ENCODE data around the gene PHACTR2. TPM values are rescaled to one million over a fixed set of nuclear protein-coding genes. Genes with fewer than 3 reads are reported as not detected.

The PHACTR2 gene
- total and polyA plus RNA-seq, 2 of the 13 experiments (the other 11 are each of a cell fraction or from before 2014, with no cell fraction given): 11.3 to 28.2 TPM

GRCh38 chr6:143692696-143693095 lies 14.9 kb downstream of the PHACTR2 start (continued):
- no peak for TF ChIP-seq ZNF333 (CRISPR knock-in tag; IDR thresholded peaks at IDR 0.05; ENCODE audit: borderline replicate concordance)
- peak; percentile 61; the same call in 1 of the 2 replicates for TF ChIP-seq POGK (CRISPR knock-in tag; conservative IDR thresholded peaks at IDR 0.05)
- no peak for TF ChIP-seq ZHX1 (CRISPR knock-in tag; IDR thresholded peaks at IDR 0.05; ENCODE audit: low read depth)
- no peak for TF ChIP-seq BATF2 (CRISPR knock-in tag; IDR thresholded peaks at IDR 0.05)
- TF ChIP-seq PAWR (CRISPR knock-in tag; IDR thresholded peaks at IDR 0.05; ENCODE audit: borderline replicate concordance): no peak
- TF ChIP-seq HMG20A (CRISPR knock-in tag; IDR thresholded peaks at IDR 0.05; ENCODE audit: borderline replicate concordance): peak; percentile 90
- TF ChIP-seq ZNF576 (CRISPR knock-in tag; IDR thresholded peaks at IDR 0.05): no peak
- no peak for TF ChIP-seq ZNF850 (CRISPR knock-in tag; conservative IDR thresholded peaks at IDR 0.05)
- TF ChIP-seq RCOR2 (CRISPR knock-in tag; IDR thresholded peaks at IDR 0.05): peak; percentile 89
- no peak for TF ChIP-seq ETS1 (CRISPR knock-in tag; IDR thresholded peaks at IDR 0.05)
- no peak for TF ChIP-seq THYN1 (CRISPR knock-in tag; IDR thresholded peaks at IDR 0.05; ENCODE audit: borderline replicate concordance, low read depth)
- no peak for TF ChIP-seq ADNP (CRISPR knock-in tag; IDR thresholded peaks at IDR 0.05)
- TF ChIP-seq THAP11 (CRISPR knock-in tag; IDR thresholded peaks at IDR 0.05): peak; percentile 83
- no peak for TF ChIP-seq ZNF646 (CRISPR knock-in tag; IDR thresholded peaks at IDR 0.05)

All from HepG2 (cell line).